GM18526 (cell line): ENCODE data around the gene BAD.
A peak's percentile ranks its signal among the peaks of the same experiment; 100 is the strongest.

Experiments
- POLR2A ChIP-seq: IDR thresholded peaks from 3 replicates; pipeline ENCODE4 v1.6.1; 2011; ENCODE audit not compliant: insufficient read length; ENCODE audit errors: extremely low read depth

BAD gene

DNA sequence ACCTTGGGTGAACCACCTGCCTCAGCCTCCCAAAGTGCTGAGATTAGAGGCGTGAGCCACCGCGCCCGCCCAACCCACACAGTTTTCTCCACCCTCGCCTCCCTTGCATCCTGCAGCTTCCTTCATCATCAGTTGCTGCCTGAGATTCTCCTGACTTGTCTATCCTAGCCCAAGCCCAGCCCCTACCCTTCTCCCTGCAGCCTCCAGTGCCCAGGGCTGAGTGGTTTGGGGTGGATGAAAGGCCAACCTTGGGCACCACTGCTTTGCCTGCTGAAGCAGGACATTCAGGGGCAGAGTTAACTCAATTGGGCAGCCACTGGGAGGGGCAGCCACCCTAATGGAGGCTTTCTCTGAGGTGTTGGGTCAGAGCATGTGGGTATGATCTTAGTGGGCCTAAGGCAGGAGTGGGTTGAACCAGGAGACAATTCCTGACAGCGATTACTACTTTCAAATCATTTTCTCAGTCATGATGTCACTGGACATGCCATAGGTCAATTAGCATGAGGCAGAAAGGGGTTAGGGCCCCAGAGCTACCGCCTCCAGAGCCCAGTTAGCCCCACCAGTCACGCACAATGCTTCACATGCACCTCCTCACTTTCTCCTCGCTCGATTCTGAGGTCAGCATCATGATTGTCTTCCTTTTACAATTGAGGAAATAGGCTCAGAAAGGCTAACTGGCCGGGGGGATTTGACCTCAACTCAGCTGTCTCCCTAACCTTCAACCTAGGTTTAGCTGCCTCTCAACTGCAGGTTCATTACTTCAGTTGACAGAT is 44.6 kb downstream of the BAD start:
- TF ChIP-seq POLR2A = no peak

DNA sequence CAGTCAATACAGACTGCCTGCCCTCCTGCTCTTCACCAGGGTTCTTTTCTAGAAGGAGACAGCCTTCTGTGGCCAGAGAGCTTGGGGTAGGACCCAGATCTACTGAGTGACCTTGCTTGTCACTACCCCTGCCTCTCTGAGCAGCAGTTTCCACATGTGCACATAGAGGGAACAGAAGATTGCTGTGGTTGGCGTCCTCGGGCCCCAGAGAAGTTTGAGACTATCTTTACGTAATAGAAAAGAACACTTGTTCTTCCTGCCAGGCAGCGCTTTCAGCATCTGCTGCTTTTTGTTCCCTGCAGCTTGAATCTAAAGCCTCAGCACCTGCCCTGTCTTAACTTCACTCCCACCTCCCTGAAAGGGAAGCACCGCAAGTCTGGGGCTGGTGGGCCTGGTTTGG is 45.5 kb downstream of the BAD start:
- TF ChIP-seq POLR2A = no peak

DNA sequence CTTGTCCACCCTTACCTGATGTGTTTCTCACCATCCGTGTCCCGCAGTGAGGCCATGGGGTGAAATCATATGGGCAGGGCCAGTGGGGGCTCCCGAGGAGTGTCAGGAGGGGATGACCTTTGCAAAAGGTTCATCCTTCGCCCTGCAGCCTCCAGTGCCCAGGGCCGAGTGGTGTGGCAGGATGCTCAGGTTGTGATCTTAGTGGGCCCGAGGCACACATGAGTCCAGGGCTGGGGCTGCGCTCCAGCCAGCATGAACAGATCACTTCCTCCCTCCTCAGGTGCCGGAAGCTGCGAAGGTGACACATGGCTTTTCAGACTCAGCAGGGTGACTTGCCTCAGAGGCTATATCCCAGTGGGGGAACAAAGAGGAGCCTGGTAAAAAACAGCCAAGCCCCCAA is 46.4 kb downstream of the BAD start:
- no peak for TF ChIP-seq POLR2A

DNA sequence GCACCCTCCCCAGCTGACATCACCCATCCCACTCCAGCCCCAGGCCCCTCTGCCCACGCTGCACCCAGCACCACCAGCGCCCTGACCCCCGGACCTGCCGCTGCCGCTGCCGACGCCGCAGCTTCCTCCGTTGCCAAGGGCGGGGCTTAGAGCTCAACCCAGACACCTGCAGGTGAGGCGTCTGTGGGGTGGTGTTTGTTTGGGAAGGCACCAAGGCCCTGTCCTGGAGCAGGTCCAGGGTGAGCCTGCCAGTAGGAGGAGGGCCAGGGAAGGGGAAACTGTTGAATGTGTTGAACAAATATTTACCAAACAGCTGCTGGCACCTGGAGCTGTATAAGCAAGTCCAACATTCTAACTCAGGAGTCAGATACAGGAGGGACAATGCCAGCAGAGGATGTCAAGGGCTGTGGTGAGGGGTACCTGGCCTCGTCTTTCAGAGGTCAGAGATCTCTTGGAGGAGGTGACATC is 46.9 kb downstream of the BAD start:
- no peak for TF ChIP-seq POLR2A

DNA sequence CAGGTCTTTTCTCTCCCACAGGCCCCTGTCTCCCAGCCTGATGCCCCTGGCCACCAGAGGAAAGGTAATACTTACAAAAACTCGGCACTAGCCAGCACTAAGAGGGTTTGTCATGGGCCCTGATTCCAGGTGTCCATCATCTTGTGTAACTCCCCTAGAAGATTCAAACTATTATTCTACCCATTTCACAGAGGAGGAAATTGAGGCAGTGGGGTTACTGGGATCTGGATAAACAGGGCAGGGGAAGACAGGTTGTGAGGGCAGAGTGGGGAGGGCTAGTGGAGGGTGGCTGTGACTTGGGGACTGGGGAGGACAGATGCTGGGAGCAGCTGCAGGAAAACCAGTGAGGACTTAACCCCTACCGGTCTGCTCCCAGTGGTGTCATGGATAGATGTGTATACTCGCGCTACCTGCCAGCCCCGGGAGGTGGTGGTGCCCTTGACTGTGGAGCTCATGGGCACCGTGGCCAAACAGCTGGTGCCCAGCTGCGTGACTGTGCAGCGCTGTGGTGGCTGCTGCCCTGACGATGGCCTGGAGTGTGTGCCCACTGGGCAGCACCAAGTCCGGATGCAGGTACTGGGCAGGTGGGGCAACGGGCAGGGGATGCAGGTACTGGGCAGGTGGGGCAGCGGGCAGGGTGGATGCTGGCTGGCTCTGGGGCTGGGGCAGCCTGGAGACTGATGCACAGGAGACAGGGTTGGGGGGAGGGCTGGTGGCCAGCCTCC is 48.9 kb downstream of the BAD start:
- TF ChIP-seq POLR2A = no peak

DNA sequence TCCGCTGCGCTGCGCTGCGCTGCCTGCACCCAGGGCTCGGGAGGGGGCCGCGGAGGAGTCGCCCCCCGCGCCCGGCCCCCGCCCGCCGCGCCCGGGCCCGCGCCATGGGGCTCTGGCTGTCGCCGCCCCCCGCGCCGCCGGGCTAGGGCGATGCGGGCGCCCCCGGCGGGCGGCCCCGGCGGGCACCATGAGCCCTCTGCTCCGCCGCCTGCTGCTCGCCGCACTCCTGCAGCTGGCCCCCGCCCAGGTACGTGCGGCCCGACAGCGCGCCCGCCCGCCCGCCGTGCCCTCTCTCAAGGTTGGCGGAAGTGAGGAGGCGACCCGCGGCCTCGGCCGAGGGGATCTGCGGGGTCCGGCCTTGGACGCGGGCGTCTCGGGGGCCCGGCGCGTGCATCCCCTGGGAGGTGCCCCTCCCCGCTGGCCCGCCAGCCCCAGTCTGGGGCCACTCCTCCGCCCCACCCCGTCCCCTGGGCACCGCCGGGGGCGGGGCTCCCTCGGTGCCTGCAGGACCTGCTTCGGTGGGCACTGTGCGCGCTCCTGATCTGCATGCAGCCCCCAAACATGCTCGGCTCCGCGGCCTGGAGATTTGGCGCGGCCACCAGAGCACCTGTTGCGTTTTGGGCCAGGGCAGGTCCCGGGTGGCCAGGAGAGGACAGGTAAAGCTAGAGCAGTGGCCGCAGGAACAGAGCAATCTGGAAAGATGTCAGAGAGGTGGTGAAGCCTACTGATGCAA is 49.7 kb downstream of the BAD start:
- no peak for TF ChIP-seq POLR2A

DNA sequence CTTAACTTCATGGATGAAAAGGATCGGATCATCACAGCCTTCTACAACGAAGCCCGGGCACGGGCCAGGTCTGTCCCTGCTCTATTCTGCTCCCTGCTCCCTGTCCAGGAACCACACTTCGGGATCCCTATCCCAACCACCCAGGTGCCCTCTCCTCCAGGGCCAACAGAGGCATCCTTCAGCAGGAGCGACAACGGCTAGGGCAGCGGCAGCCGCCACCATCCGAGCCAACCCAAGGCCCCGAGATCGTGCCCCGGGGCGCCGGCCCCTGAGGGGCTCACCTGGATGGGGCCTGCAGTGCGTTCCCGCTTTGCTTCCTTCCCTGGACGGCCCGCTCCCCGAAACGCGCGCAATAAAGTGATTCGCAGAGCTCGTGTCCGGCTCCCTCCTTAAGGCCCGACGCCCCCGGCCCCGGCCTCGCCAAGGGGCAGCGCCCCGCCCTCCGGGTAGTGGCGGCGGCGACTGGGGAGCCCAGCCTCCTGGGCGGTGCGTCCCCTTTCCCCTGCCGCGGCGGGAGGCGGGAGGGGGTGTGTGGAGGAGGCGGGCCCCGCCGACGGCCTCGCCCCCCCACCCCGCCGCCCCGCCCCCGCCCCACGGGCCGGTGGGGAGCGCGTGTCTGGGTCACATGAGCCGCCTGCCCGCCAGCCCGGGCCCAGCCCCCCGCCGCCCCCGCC is 50.4 kb downstream of the BAD start, which contains the start of gene VEGFB:
Gene VEGFB (plus strand): TSS at position 672 of the 674 bp plus-strand sequence. CDS start 250 bp downstream, outside the sequence.
- no peak for TF ChIP-seq POLR2A

DNA sequence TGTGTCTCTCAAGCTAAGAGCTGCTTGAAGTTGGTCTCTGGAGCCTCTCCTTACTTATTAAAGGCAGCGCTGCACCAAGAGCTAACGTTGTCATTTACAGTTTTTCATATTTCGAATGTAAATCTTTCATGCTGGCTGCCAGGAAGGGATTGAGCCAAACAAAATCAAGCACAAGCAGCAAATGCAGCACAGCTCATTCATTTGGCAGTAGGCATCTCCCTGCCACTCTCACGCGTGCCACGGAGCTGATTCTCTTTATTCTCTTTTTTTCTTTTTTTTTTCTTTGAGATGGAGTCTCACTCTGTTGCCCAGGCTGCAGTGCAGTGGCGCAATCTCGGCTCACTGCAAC is 51.5 kb downstream of the BAD start:
- TF ChIP-seq POLR2A = no peak

DNA sequence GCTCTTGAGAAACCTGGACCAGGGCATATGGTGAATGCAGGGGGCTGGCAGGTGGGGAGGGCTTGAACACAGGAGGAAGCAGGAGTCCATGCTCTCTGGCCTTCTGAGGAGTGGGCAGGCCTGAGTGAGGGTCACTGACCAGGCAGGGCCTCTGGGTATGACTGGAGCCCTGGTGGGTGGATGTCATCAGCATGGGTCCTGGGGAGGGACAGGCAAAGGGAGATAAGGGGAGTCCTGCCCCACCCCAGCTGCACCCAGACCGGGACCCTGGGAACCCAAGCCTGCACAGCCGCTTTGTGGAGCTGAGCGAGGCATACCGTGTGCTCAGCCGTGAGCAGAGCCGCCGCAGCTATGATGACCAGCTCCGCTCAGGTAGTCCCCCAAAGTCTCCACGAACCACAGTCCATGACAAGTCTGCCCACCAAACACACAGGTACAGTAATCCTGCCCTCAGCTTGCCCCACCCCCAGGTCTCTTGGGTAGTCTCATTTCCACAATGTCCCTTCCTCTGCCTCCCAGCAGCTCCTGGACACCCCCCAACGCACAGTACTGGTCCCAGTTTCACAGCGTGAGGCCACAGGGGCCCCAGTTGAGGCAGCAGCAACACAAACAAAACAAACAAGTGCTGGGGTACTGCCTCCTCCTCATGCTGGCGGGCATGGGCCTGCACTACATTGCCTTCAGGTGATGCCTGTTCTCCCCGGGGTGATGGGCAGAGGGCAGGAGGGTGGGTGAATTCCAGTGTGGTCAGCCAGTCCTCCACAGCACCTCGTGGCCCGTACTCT is 52.1 kb downstream of the BAD start:
- TF ChIP-seq POLR2A = no peak

DNA sequence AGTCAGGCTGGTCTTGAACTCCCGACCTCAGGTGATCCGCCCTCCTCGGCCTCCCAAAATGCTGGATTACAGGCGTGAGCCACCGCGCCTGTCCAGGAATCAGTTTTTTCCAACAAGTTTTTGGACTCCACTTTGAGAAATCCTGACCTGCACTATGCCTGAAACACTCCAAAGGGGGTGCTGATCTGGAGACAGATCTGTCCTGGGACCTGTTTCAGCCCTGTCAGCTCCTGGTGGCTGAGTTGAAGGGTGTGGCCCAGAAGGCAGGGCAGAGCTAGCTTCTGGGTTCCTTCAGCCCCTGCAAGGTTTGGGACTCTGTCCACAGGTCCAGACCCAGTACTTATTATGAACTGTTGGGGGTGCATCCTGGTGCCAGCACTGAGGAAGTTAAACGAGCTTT is 52.9 kb downstream of the BAD start:
- TF ChIP-seq POLR2A = no peak

DNA sequence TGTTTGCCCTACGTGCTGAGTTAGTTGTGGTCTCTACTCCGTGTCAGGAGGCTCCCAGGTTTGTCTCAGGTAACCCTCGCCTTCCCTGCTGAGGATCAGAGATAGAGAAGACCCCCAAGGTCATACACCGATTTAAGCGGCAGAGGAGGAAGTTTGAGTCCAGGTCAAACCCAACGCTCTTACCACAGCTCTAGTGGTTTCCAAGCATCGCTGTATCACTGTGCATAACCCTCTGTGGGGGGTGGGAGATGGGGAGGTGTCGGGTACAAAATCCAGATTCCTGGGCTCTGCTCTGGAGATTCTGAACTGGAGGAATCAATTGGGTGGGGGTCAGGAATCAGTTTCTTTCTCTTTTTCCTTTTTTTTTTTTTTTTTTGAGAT is 53.5 kb downstream of the BAD start:
- no peak for TF ChIP-seq POLR2A

DNA sequence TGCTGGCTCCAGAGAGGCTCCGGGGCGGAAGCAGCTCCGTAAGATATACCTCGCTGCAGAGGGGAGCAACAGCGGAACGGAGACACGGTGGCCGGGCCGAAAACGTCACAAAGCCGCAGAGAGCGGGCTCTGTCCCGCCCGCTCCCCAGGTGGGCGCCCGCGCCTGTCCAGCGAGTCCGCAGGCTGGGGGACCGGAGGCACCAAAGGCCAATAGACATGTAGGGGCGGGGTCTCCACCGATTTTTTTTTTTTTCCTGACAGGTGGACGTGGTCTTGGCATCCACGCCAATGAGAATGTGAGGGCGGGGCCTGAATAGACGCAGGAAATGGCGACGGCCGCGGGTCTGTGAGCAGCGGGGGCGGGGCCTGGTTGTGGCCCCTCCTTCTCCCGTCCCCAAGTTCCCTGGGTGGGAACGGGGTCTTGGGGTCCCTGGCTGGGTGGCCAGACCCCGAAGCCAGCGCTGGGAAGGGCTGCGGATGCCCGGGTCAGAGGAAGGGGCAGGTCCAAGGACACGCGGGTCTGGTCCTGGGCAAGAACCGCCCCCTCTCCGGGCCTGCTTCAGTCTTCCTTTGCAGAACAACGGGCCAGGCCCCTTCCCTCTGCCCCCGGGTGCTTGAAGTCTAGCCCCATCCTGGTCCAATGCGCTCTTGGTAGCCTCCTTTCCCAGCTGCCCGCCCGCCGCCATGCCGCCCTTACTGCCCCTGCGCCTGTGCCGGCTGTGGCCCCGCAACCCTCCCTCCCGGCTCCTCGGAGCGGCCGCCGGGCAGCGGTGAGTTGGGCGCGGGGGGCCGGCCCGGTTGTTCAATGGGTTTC is 54.1 kb downstream of the BAD start, which contains the start of gene DNAJC4:
Gene DNAJC4 (plus strand): TSS at position 378 of the 814 bp plus-strand sequence. CDS start 307 bp downstream, at position 685.
- TF ChIP-seq POLR2A = peak; percentile 52

DNA sequence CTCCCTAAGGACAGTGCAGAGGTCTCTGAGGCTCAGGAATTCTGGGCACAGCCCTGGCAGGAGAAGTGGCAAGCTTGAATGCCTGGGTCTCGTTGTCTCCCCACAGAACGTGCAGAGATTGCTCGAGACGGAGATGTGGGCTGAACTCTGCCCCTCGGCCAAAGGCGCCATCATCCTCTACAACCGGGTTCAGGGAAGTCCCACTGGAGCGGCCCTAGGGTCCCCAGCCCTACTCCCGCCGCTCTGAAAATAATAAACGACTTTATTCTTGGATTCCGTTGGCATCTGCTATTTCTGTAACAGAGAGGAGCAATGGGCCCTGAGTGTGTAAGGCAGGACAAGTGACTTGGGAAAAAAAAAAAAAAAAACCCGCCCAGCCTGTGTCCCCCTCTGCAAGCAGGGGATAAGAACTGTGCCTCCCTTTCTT is 54.7 kb downstream of the BAD start:
- TF ChIP-seq POLR2A = no peak
